SU-DHL-6 (cell line): ENCODE data around the gene SIK3.

ENCODE experiments used
- EZH2phosphoT487 ChIP-seq: fragments of 200-600 bp; sonication (generic), shearing (Covaris generic); conservative IDR thresholded peaks from 2 replicates; pipeline ENCODE4 v1.6.1; 2018; ENCODE audit warnings: mild to moderate bottlenecking, antibody characterized with exemption, low read length, moderate library complexity, mixed read lengths
- TF ChIP-seq, protein P1 (sequence below): fragments of 200-600 bp; sonication (generic); IDR thresholded peaks from one replicate; pipeline ENCODE4 v1.5.1; 2017; ENCODE audit warnings: antibody characterized with exemption, mild to moderate bottlenecking, low read length, moderate library complexity; ENCODE audit not compliant: insufficient read depth, poor library complexity, severe bottlenecking

DNA sequence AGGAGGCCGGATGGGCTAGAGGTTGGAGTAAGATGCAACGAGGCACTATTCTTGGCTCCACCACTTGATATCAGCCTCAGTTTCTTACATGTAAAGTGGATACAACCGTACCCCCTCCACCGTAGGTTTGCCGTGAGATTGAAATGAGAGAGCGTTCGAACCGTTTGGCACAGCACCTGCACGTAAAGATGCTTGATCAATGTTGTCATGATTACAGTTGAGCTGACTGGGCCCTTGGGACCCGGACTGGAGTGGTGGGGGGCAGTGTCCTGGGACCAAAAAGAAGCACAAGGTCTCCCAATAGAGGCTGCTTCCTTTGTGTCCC is 264.8 kb downstream of the SIK3 start:
- TF ChIP-seq, protein P1, sequence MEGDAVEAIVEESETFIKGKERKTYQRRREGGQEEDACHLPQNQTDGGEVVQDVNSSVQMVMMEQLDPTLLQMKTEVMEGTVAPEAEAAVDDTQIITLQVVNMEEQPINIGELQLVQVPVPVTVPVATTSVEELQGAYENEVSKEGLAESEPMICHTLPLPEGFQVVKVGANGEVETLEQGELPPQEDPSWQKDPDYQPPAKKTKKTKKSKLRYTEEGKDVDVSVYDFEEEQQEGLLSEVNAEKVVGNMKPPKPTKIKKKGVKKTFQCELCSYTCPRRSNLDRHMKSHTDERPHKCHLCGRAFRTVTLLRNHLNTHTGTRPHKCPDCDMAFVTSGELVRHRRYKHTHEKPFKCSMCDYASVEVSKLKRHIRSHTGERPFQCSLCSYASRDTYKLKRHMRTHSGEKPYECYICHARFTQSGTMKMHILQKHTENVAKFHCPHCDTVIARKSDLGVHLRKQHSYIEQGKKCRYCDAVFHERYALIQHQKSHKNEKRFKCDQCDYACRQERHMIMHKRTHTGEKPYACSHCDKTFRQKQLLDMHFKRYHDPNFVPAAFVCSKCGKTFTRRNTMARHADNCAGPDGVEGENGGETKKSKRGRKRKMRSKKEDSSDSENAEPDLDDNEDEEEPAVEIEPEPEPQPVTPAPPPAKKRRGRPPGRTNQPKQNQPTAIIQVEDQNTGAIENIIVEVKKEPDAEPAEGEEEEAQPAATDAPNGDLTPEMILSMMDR, result no peak
- no peak for TF ChIP-seq EZH2phosphoT487
